Choroid plexus epithelial cell (primary cell): ENCODE results near the gene CEP41.

ENCODE experiments used
- DNase-seq: peaks from one replicate; pipeline ENCODE4 v3.0.0-alpha.2; 2010; ENCODE audit warnings: low read depth
- H3K4me3 ChIP-seq: 2 replicates; pipeline ENCODE4 v1.5.1; 2011; ENCODE audit warnings: low read depth, mild to moderate bottlenecking, control low read depth, low read length, moderate library complexity
- TF ChIP-seq, protein P1 (sequence below): conservative IDR thresholded peaks from 2 replicates; pipeline ENCODE4 v1.5.1; 2011; ENCODE audit warnings: low read depth, mild to moderate bottlenecking, control low read depth, inconsistent platforms, low read length, moderate library complexity

The CEP41 gene

GRCh38 chr7:130387306-130387627 is 53.5 kb downstream of the CEP41 start:
- DNase-seq: no peak
- TF ChIP-seq, protein P1, sequence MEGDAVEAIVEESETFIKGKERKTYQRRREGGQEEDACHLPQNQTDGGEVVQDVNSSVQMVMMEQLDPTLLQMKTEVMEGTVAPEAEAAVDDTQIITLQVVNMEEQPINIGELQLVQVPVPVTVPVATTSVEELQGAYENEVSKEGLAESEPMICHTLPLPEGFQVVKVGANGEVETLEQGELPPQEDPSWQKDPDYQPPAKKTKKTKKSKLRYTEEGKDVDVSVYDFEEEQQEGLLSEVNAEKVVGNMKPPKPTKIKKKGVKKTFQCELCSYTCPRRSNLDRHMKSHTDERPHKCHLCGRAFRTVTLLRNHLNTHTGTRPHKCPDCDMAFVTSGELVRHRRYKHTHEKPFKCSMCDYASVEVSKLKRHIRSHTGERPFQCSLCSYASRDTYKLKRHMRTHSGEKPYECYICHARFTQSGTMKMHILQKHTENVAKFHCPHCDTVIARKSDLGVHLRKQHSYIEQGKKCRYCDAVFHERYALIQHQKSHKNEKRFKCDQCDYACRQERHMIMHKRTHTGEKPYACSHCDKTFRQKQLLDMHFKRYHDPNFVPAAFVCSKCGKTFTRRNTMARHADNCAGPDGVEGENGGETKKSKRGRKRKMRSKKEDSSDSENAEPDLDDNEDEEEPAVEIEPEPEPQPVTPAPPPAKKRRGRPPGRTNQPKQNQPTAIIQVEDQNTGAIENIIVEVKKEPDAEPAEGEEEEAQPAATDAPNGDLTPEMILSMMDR: no peak

GRCh38 chr7:130386876-130387275 is 53.9 kb downstream of the CEP41 start:
- H3K4me3 ChIP-seq: no peak overlapping the region
- no peak for DNase-seq
- TF ChIP-seq, protein P1: no peak

More at GRCh38 chr7:130387306-130387627, 53.5 kb downstream of the CEP41 start:
- H3K4me3 ChIP-seq: no peak overlapping the region

- DNase-seq: no peak
- no peak overlapping the region for H3K4me3 ChIP-seq
- TF ChIP-seq, protein P1: no peak
These were observed 55.2 kb downstream of the CEP41 start for GRCh38 chr7:130385600-130386066.

DNA sequence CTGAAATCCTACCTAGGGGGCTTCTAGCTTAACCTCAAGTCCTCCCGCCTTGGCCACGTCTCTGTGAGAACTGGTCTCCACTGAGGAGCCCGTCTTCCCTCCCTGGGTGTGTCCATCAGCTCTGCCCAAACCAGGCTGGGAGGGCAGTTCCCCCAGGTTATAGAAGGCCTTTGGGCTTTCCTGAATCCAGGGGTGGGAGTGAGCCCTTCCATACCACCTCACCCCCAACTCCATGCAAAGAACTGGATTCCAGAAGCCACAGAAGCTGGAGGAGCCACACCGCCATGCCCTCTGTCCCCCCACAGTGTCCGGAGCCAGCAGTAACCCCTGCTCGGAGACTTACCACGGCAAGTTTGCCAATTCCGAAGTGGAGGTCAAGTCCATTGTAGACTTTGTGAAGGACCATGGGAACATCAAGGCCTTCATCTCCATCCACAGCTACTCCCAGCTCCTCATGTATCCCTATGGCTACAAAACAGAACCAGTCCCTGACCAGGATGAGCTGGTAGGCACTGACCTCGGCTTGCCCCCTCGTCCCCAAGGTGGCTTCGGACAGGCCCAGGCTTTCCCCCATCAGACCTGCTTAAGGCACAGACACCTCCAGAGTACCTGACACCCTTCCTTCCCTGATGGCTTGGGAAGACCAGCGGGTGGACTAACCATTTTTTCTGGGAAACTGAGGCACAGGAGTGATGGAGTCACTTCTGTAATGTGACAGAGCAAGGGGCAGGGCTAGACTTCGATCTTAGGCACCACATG is 55.8 kb downstream of the CEP41 start:
- no peak overlapping the region for H3K4me3 ChIP-seq
- TF ChIP-seq, protein P1: no peak
- no peak for DNase-seq

GRCh38 chr7:130384371-130384801 is 56.4 kb downstream of the CEP41 start:
- DNase-seq: no peak
- TF ChIP-seq, protein P1: no peak
- H3K4me3 ChIP-seq: no peak overlapping the region

DNA sequence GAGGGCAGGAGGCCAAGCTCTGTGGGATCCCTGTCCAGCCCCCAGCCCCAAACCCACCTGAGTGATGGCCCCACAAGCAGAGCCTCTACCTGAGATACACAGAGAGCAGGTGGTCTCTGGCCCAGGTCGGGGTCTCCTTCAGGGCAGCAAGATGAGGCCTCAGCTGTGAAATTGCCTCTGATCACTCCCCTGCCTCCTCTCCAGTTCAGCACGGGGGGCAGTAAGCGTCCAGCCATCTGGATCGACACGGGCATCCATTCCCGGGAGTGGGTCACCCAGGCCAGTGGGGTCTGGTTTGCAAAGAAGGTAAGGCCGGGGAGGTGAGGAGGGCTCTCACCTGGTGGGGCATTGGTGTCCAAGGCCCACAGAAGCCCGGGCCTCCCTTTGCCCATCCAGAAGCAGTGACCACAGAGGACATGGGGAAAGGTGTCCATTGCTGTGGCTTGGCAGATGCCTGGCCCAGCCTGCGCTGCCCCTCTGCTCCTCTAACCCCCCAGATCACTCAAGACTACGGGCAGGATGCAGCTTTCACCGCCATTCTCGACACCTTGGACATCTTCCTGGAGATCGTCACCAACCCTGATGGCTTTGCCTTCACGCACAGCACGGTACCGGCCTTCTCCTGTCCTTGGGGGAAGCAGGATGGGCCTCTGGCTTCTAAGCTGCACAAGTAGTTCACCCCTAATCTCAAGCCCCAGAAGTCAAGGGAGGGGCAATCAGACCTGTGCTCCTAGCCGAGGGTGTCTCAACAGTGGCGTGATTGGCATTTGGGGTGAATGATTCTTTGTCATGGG is 57.4 kb downstream of the CEP41 start:
- no peak for DNase-seq
- TF ChIP-seq, protein P1: no peak
- H3K4me3 ChIP-seq: no peak overlapping the region
